Natural killer cell (primary cell): Measurements from ENCODE around the gene TTBK1. TPM values are rescaled to one million over a fixed set of nuclear protein-coding genes. Genes with fewer than 3 reads are reported as not detected.

Source experiments
- ATAC-seq, 3 donors: fragments of 150-1000 bp in 2 of 3; fragments of 200-7000 bp in 1 of 3; cut with Tn5 transposase; 1 replicate in 1 of 3; 2 replicates in 2 of 3; pipeline ENCODE4 v1.10.0; 2021; ENCODE audit warnings: mild to moderate bottlenecking in 2 of 3, moderate library complexity in 2 of 3
- DNase-seq, 2 donors: peaks; one replicate each; pipeline versions ENCODE4 v3.0.0 to v3.0.0-alpha.2; 2013 to 2021; ENCODE audit warnings: mixed read lengths in 1 of 2
- H3K27ac ChIP-seq: one replicate; pipeline ENCODE4 v1.5.1; 2013; ENCODE audit warnings: mild to moderate bottlenecking, low read length
- H3K27me3 ChIP-seq: one replicate; pipeline ENCODE4 v1.6.1; 2013; ENCODE audit warnings: low read length; ENCODE audit not compliant: control insufficient read depth, insufficient read depth
- H3K36me3 ChIP-seq: one replicate; pipeline ENCODE4 v1.6.1; 2013; ENCODE audit warnings: low read length; ENCODE audit not compliant: control insufficient read depth, insufficient read depth
- H3K4me1 ChIP-seq: one replicate; pipeline ENCODE4 v1.6.1; 2013; ENCODE audit warnings: low read length; ENCODE audit not compliant: control insufficient read depth, insufficient read depth
- H3K4me3 ChIP-seq: one replicate; pipeline ENCODE4 v1.5.1; 2013; ENCODE audit warnings: low read length
- H3K9me3 ChIP-seq: one replicate; pipeline ENCODE4 v1.6.1; 2013; ENCODE audit warnings: low read length; ENCODE audit not compliant: control insufficient read depth, insufficient read depth
- H3K27ac Mint-ChIP-seq, 2 donors: one replicate each; pipeline ENCODE4 v1.8.0; 2022; ENCODE audit warnings: mild to moderate bottlenecking in 2 of 2, mixed read lengths in 2 of 2, moderate library complexity in 1 of 2
- H3K27me3 Mint-ChIP-seq, 2 donors: one replicate each; pipeline ENCODE4 v1.8.0; 2022; ENCODE audit warnings: low read depth in 2 of 2, mixed read lengths in 2 of 2
- H3K36me3 Mint-ChIP-seq: one replicate; pipeline ENCODE4 v1.8.0; 2022; ENCODE audit warnings: mixed read lengths
- H3K4me1 Mint-ChIP-seq, 2 donors: one replicate each; pipeline ENCODE4 v1.8.0; 2022; ENCODE audit warnings: mixed read lengths in 2 of 2
- H3K4me3 Mint-ChIP-seq: one replicate; pipeline ENCODE4 v1.8.0; 2022; ENCODE audit warnings: mild to moderate bottlenecking, moderate library complexity, mixed read lengths
- H3K9me3 Mint-ChIP-seq, 2 donors: one replicate each; pipeline ENCODE4 v1.8.0; 2022; ENCODE audit warnings: mixed read lengths in 2 of 2
- CTCF ChIP-seq: fragments of 200-600 bp; IDR thresholded peaks from one replicate; pipeline ENCODE4 v1.8.0; 2022; ENCODE audit warnings: antibody characterized with exemption
- WGBS: methylation state at CpG from one replicate; pipeline ENCODE4 v1.1.7; 2013; ENCODE audit warnings: missing lambda C conversion rate; ENCODE audit not compliant: insufficient coverage; 5-methylcytosine and 5-hydroxymethylcytosine counted together
- intact Hi-C: fragments of 100-400 bp; cut with micrococcal nuclease; formaldehyde crosslinking; loops from one replicate; pipeline ENCODE4 v1.14.2; 2022
- total RNA-seq, 4 donors: library from RNA; stranded (reverse); fragments of 120-200 nt in 1 of 4; gene quantifications; one replicate each; pipeline versions ENCODE4 v1.2.3 to v1.2.4, GENCODE V29; 2013 to 2022

TTBK1 gene
- total RNA-seq, 3 donors from 2014 or later (not counting 1 experiment from before 2014, with no cell fraction given), result 0.07 TPM; not detected in 2

GRCh38 chr6:43297644-43298564 lies 54.6 kb downstream of the TTBK1 start, which contains the start of gene SLC22A7:
SLC22A7 (plus strand) TSS chr6:43298260; CDS start chr6:43298359, 99 bp downstream.
- Histone ChIP-seq H3K4me3 (no peak within 1 kb of the TSS), H3K4me1 (no peaks in the 10 kb centered on the region), H3K27me3 (peaks cover 3% of the 10 kb centered on the region), H3K36me3 (no peaks in the 10 kb centered on the region), H3K27ac (no peak within 1 kb of the TSS), H3K9me3 (no peaks in the 10 kb centered on the region)
- DNase-seq (no peak), ATAC-seq (no peak)
- no peaks in the 10 kb centered on the region for H3K9me3 Mint-ChIP-seq
- peaks cover 0 to 2% of the 10 kb centered on the region in 2 donors for H3K27me3 Mint-ChIP-seq
- 79% methylated on average over 10 of the region's 10 CpGs for WGBS
- H3K36me3 Mint-ChIP-seq, result no peaks in the 10 kb centered on the region
- no peaks in the 10 kb centered on the region for H3K4me1 Mint-ChIP-seq
- intact Hi-C loops, result no loop called here
- no peak within 1 kb of the TSS for H3K27ac Mint-ChIP-seq
- TF ChIP-seq CTCF, result no peak
- H3K4me3 Mint-ChIP-seq, result no peak within 1 kb of the TSS

- no peaks in the 10 kb centered on the region for H3K36me3 ChIP-seq
- TF ChIP-seq CTCF, result no peak
- ATAC-seq (no peak), DNase-seq (no peak)
- H3K27ac ChIP-seq, result no peak overlapping the region
- no peak overlapping the region for H3K4me3 ChIP-seq
- Mint-ChIP-seq H3K4me1 (no peaks in the 10 kb centered on the region), H3K9me3 (no peaks in the 10 kb centered on the region), H3K27ac (no peak overlapping the region), H3K36me3 (no peaks in the 10 kb centered on the region), H3K27me3 (peaks cover 0 to 2% of the 10 kb centered on the region in 2 donors), H3K4me3 (no peak overlapping the region)
- 80% methylated on average over 12 of the region's 12 CpGs for WGBS
- no peaks in the 10 kb centered on the region for H3K9me3 ChIP-seq
- H3K4me1 ChIP-seq, result no peaks in the 10 kb centered on the region
- peaks cover 3% of the 10 kb centered on the region for H3K27me3 ChIP-seq
- intact Hi-C loops, result no loop called here
Measured at GRCh38 chr6:43298565-43299337, 55.5 kb downstream of the TTBK1 start.

GRCh38 chr6:43299338-43300293 lies 56.3 kb downstream of the TTBK1 start:
- Histone ChIP-seq H3K4me1 (no peaks in the 10 kb centered on the region), H3K36me3 (no peaks in the 10 kb centered on the region), H3K4me3 (no peak overlapping the region), H3K27me3 (peaks cover 3% of the 10 kb centered on the region), H3K27ac (no peak overlapping the region), H3K9me3 (no peaks in the 10 kb centered on the region)
- H3K36me3 Mint-ChIP-seq, result no peaks in the 10 kb centered on the region
- ATAC-seq (no peak), DNase-seq (no peak)
- no peaks in the 10 kb centered on the region for H3K9me3 Mint-ChIP-seq
- TF ChIP-seq CTCF, result no peak
- no peaks in the 10 kb centered on the region for H3K4me1 Mint-ChIP-seq
- peaks cover 0 to 2% of the 10 kb centered on the region in 2 donors for H3K27me3 Mint-ChIP-seq
- WGBS, result 89% methylated on average over 18 of the region's 18 CpGs
- no peak overlapping the region for H3K27ac Mint-ChIP-seq
- H3K4me3 Mint-ChIP-seq, result no peak overlapping the region
- intact Hi-C loops, result no loop called here
